Transverse colon (tissue), 4 donors: ENCODE data around the gene MMP25. TPM values are rescaled to one million over a fixed set of nuclear protein-coding genes. Genes with fewer than 3 reads are reported as not detected.

Experiments
- DNase-seq: peaks from one replicate; pipeline ENCODE4 v3.0.0-alpha.2; 2019
- H3K27ac ChIP-seq, 4 donors: fragments of 200-600 bp; sonication (generic); 2 replicates each; pipeline ENCODE4 v1.5.1; 2016 to 2018; ENCODE audit warnings: inconsistent platforms in 4 of 4
- H3K27me3 ChIP-seq: fragments of 200-600 bp; sonication (generic); 2 replicates; pipeline ENCODE4 v1.5.1; 2017; ENCODE audit warnings: inconsistent platforms
- H3K36me3 ChIP-seq, 4 donors: fragments of 200-600 bp; sonication (generic); 2 replicates each; pipeline ENCODE4 v1.5.1; 2017 to 2019; ENCODE audit warnings: inconsistent platforms in 4 of 4
- H3K4me1 ChIP-seq, 4 donors: fragments of 200-600 bp; sonication (generic); 2 replicates each; pipeline ENCODE4 v1.5.1; 2017 to 2020; ENCODE audit warnings: inconsistent platforms in 4 of 4
- H3K4me3 ChIP-seq, 4 donors: fragments of 200-600 bp; sonication (generic); 1 replicate in 1 of 4; 2 replicates in 3 of 4; pipeline versions ENCODE4 v1.5.1 to v1.6.1; 2017 to 2019; ENCODE audit warnings: inconsistent platforms in 4 of 4
- H3K9me3 ChIP-seq, 2 donors: fragments of 200-600 bp; sonication (generic); 2 replicates each; pipeline ENCODE4 v1.5.1; 2017 to 2019; ENCODE audit warnings: inconsistent platforms in 2 of 2
- CTCF ChIP-seq, 5 experiments: fragments of 200-600 bp in 3 of 5; fragments of 450-650 bp in 2 of 5; sonication (generic) in 3 of 5; IDR thresholded peaks; 1 replicate in 2 of 5; 2 replicates in 3 of 5; pipeline ENCODE4 v1.5.1; 2016 to 2017; ENCODE audit warnings: antibody characterized with exemption in 5 of 5, inconsistent platforms in 3 of 5, mild to moderate bottlenecking in 2 of 5, moderate library complexity in 1 of 5
- EP300 ChIP-seq: sonication (generic); formaldehyde crosslinking; IDR thresholded peaks from one replicate; pipeline ENCODE4 v1.6.1; 2017; ENCODE audit warnings: antibody characterized with exemption, low read depth
- POLR2A ChIP-seq: fragments of 450-650 bp; IDR thresholded peaks from one replicate; pipeline ENCODE4 v1.6.1; 2016; ENCODE audit warnings: antibody characterized with exemption, mild to moderate bottlenecking, moderate library complexity
- POLR2AphosphoS5 ChIP-seq, 3 donors: sonication (generic); formaldehyde crosslinking; IDR thresholded peaks; one replicate each; pipeline ENCODE4 v1.6.1; 2016; ENCODE audit warnings: antibody characterized with exemption in 3 of 3
- WGBS, 2 donors: methylation state at CpG; one replicate each; pipeline ENCODE4 v1.1.5; 2018; ENCODE audit warnings: low coverage in 1 of 2; 5-methylcytosine and 5-hydroxymethylcytosine counted together
- in situ Hi-C, 4 donors: fragments of 200-750 bp; cut with MboI; loops; one replicate each; pipeline versions ENCODE4 v1.15.0 to v1.15.1; 2017; ENCODE audit warnings: low sequenced_read_pairs in 3 of 4, low pct_ligation_motif_present in 1 of 4, low pct_unique_long_range_greater_than_20kb in 1 of 4
- intact Hi-C: fragments of 100-400 bp; cut with DNase I; formaldehyde crosslinking; loops from one replicate; pipeline ENCODE4 v1.15.1; 2023; ENCODE audit warnings: low total_unique reads
- total RNA-seq, 4 donors: library from RNA; depleted of rRNA; stranded (reverse); fragments of >200 nt; gene quantifications; one replicate each; pipeline ENCODE4 v1.1.0, GENCODE V29; 2016

MMP25 gene
- total RNA-seq, 4 donors from 2014 or later: 1.6 to 9.4 (median 1.8) TPM; not detected in 1

- Histone ChIP-seq H3K9me3 (no peaks in the 10 kb centered on the region), H3K36me3 (no peaks in the 10 kb centered on the region), H3K27ac (no peak overlapping the region), H3K4me3 (no peak overlapping the region), H3K27me3 (peaks cover 19% of the 10 kb centered on the region), H3K4me1 (peaks cover 4 to 16% (median 10%) of the 10 kb centered on the region in 4 donors)
- intact Hi-C loops (no loop called here), in situ Hi-C loops (no loop called here)
- 67 to 72% methylated on average over 2 to 5 of the region's 5 CpGs for WGBS, 2 donors
- no peak for TF ChIP-seq POLR2A
- TF ChIP-seq CTCF (IDR thresholded peaks at IDR 0.05): no peak
- no peak for TF ChIP-seq EP300
- TF ChIP-seq POLR2AphosphoS5 (IDR thresholded peaks at IDR 0.05): no peak
- DNase-seq: no peak
Measured at GRCh38 chr16:3099395-3099731, 53.0 kb downstream of the MMP25 start.

GRCh38 chr16:3099732-3100499 lies 53.6 kb downstream of the MMP25 start:
- H3K4me3 ChIP-seq: peak overlapping the region in 2 of 4 donors; percentile 7 to 34
- whole genome bisulfite sequencing, 2 donors: 0 to 8% methylated on average over 1 to 39 of the region's 39 CpGs
- H3K4me1 ChIP-seq: peaks cover 4 to 16% (median 10%) of the 10 kb centered on the region in 4 donors
- intact Hi-C loops (no loop called here), in situ Hi-C loops (no loop called here)
- H3K36me3 ChIP-seq: no peaks in the 10 kb centered on the region
- no peak for TF ChIP-seq CTCF (IDR thresholded peaks at IDR 0.05)
- H3K27me3 ChIP-seq: peaks cover 19% of the 10 kb centered on the region
- peak overlapping the region in 2 of 4 donors; percentile 22 to 32 for H3K27ac ChIP-seq
- no peaks in the 10 kb centered on the region for H3K9me3 ChIP-seq
- peak; percentile 97 for DNase-seq

GRCh38 chr16:3101018-3101840 lies 54.9 kb downstream of the MMP25 start:
- Histone ChIP-seq H3K27me3 (peaks cover 19% of the 10 kb centered on the region), H3K27ac (peak overlapping the region in 2 of 4 donors; percentile 34 to 54), H3K4me1 (peaks cover 4 to 20% (median 10%) of the 10 kb centered on the region in 4 donors), H3K4me3 (no peak overlapping the region), H3K36me3 (no peaks in the 10 kb centered on the region), H3K9me3 (no peaks in the 10 kb centered on the region)
- in situ Hi-C loops (no loop called here), intact Hi-C loops (no loop called here)
- DNase-seq: no peak
- 35 to 59% methylated on average over 14 to 29 of the region's 29 CpGs for WGBS, 2 donors
- peak; percentile 39 to 64 (median 52) for TF ChIP-seq CTCF (IDR thresholded peaks at IDR 0.05)
- no peak for TF ChIP-seq EP300

- intact Hi-C loops: no loop called here
- H3K27ac ChIP-seq: peak overlapping the region in 3 of 4 donors; percentile 17 to 54 (median 34)
- no peaks in the 10 kb centered on the region for H3K36me3 ChIP-seq
- no peak for TF ChIP-seq POLR2A
- no peak for TF ChIP-seq POLR2AphosphoS5 (IDR thresholded peaks at IDR 0.05)
- TF ChIP-seq EP300: no peak
- TF ChIP-seq CTCF (IDR thresholded peaks at IDR 0.05): no peak
- 34 to 67% methylated on average over 26 to 27 of the region's 27 CpGs for WGBS, 2 donors
- H3K27me3 ChIP-seq: peaks cover 19% of the 10 kb centered on the region
- DNase-seq: no peak
- peaks cover 8 to 22% (median 12%) of the 10 kb centered on the region in 4 donors for H3K4me1 ChIP-seq
- in situ Hi-C loops: no loop called here
- no peaks in the 10 kb centered on the region for H3K9me3 ChIP-seq
- H3K4me3 ChIP-seq: no peak overlapping the region
Measured at GRCh38 chr16:3101841-3102470, 55.6 kb downstream of the MMP25 start.
